ENCODE measurements around the gene AEN.

AEN gene

DNA sequence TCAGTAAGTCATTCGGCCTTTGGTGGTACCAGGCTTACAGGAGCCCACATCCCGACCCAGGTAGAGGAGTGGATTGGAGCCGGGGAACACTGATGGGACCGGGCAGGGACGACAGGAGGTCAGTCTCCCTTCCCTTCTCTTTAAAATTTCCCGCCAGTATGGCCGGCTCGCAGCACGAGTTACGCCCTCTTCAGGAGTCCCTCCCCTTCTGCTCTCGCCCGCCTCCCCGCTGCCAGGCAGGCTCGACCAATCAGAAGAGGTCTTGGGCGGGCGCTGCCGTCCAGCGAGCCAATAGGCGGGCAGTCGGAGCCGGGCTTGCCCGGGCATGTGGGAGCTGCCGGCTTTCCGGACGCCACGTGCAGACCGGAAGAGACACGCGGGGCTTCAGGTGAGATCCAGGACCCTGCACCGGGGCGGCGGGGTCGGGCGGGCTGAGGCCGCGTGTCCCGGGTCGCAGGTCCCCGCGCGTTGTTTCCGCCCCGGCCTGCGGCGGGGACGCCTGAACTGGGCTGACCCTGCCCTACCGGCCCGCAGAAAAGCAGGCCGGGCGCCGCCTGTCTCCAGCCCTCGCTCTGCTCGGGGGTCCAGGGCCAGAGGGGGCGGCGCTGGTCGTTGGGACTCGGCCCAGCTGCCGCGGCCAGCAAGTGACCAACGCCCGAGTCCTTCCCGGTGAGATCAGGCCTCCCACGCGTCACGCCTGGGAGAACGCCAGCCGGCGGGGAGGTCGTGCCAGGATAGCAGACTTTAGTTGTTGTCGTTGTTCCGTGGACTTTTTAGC is at the start of gene AEN:
AEN (plus strand) TSS at position 346 of the 778 bp plus-strand sequence. CDS start 4,870 bp downstream, outside the sequence.
- DNase-seq (ENCODE audit: low spot score in 2 of 2) = peak; percentile 100
- no peaks in the 10 kb centered on the region for H3K27me3 ChIP-seq (ENCODE audit: low read depth)
- H3K4me3 ChIP-seq = peak within 1 kb of the TSS; percentile 88
- peaks cover 48% of the 10 kb centered on the region for H3K36me3 ChIP-seq (replicated peaks)
- in situ Hi-C loops (cut with MboI; ENCODE audit: low sequenced_read_pairs) = no loop called here
- peaks cover 66% of the 10 kb centered on the region for H3K4me1 ChIP-seq
- H3K9me3 ChIP-seq = no peaks in the 10 kb centered on the region

DNA sequence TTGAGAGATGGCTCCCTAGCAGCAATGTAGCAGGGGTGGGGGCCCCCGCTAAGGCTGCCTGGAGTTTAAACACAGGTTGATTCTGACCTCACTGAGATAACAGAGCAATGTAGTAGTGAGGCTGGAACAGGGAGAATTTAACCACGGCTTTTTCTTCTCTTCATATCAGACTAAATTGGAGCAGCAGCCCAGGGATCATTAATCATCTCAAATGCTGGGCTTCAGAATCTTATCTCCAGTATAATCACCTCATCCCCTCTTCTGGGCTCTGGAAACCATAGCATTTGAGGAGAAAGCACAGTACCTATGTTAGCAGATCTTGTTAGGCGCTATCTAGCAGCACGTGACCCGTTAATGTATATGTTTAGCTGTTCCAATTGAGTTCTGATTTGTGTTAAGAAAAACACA is 49.3 kb upstream of the AEN start:
- no peaks in the 10 kb centered on the region for H3K36me3 ChIP-seq (replicated peaks)
- no peaks in the 10 kb centered on the region for H3K4me1 ChIP-seq
- no peak overlapping the region for H3K4me3 ChIP-seq
- in situ Hi-C loops (cut with MboI; ENCODE audit: low sequenced_read_pairs) = no loop called here
- no peak for DNase-seq (ENCODE audit: low spot score in 2 of 2)
- H3K27me3 ChIP-seq (ENCODE audit: low read depth) = peaks cover 6% of the 10 kb centered on the region
- H3K9me3 ChIP-seq = no peaks in the 10 kb centered on the region

GRCh38 chr15:88574077-88574476 is 47.1 kb upstream of the AEN start:
- Histone ChIP-seq H3K4me3 (no peak overlapping the region), H3K9me3 (no peaks in the 10 kb centered on the region), H3K27me3 (ENCODE audit: low read depth) (peaks cover 6% of the 10 kb centered on the region), H3K4me1 (no peaks in the 10 kb centered on the region), H3K36me3 (replicated peaks) (no peaks in the 10 kb centered on the region)
- in situ Hi-C loops (cut with MboI; ENCODE audit: low sequenced_read_pairs) = no loop called here
- DNase-seq (ENCODE audit: low spot score in 2 of 2) = no peak

GRCh38 chr15:88574655-88575054 is 46.5 kb upstream of the AEN start:
- H3K4me3 ChIP-seq = no peak overlapping the region
- peaks cover 4% of the 10 kb centered on the region for H3K27me3 ChIP-seq (ENCODE audit: low read depth)
- H3K9me3 ChIP-seq = no peaks in the 10 kb centered on the region
- H3K36me3 ChIP-seq (replicated peaks) = no peaks in the 10 kb centered on the region
- in situ Hi-C loops (cut with MboI; ENCODE audit: low sequenced_read_pairs) = no loop called here
- DNase-seq (ENCODE audit: low spot score in 2 of 2) = no peak
- H3K4me1 ChIP-seq = no peaks in the 10 kb centered on the region

GRCh38 chr15:88579322-88579721 is 41.8 kb upstream of the AEN start:
- H3K9me3 ChIP-seq = no peaks in the 10 kb centered on the region
- no peaks in the 10 kb centered on the region for H3K36me3 ChIP-seq (replicated peaks)
- DNase-seq (ENCODE audit: low spot score in 2 of 2) = no peak
- H3K27me3 ChIP-seq (ENCODE audit: low read depth) = peaks cover 2% of the 10 kb centered on the region
- no peaks in the 10 kb centered on the region for H3K4me1 ChIP-seq
- H3K4me3 ChIP-seq = no peak overlapping the region
- in situ Hi-C loops (cut with MboI; ENCODE audit: low sequenced_read_pairs) = no loop called here

DNA sequence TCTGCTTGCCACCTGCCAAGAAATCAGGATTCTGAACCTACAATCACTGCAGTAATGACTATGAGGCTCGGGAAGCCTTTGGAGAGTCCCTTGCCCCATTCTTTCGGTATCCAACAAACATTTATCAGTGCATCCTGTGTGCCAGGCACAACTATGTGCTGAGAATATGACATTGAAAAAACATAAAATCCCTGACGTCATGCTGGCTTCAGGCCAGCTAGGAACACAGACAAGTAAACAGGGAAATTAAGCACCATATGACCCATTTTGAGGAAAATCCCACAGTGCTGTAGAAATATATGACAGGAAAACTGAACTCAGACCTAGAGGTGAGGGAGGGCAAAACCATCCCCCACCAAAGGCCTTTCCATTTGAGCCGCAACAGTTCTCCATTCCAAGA is 40.6 kb upstream of the AEN start:
- DNase-seq (ENCODE audit: low spot score in 2 of 2) = no peak
- peaks cover 6% of the 10 kb centered on the region for H3K27me3 ChIP-seq (ENCODE audit: low read depth)
- H3K4me1 ChIP-seq = no peaks in the 10 kb centered on the region
- no peak overlapping the region for H3K4me3 ChIP-seq
- H3K9me3 ChIP-seq = no peaks in the 10 kb centered on the region
- in situ Hi-C loops (cut with MboI; ENCODE audit: low sequenced_read_pairs) = no loop called here
- no peaks in the 10 kb centered on the region for H3K36me3 ChIP-seq (replicated peaks)

DNA sequence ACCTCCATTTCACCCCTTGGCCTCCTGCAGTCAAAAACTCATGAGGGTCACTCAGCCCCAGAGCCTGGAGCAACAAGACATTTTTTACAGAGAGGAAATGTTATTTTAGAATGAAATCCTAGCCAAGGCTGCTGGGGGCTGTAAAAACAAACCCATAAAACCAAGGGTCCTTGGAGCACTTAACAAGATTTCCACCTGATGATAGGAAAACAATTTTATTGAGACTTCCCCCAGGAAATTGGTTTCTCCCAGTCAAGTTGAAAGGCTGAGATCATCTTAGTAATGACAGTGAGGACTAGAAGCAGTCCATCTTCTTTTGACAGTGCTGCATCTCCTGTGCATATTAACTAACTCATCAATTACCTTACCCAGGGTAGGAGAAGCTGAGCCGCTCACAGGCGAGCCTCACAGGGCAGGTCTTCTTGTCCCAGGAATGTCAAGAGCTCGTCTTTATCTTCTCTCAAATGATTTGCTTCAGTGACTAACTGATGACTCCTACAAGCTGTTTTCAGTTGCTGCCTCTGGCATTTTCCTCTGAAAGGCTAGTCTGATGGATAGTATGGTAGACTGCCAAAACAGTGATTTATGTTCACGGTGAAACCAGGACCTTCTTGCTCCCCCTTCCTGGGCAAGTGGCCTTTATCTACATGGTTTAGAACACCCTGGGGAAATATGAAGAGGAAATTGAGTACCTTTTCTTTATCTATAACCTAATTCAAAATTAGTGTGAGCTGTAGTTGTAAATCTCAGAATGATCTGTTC is 34.6 kb upstream of the AEN start:
- Histone ChIP-seq H3K4me1 (no peaks in the 10 kb centered on the region), H3K27me3 (ENCODE audit: low read depth) (peaks cover 29% of the 10 kb centered on the region), H3K4me3 (no peak overlapping the region), H3K9me3 (no peaks in the 10 kb centered on the region), H3K36me3 (replicated peaks) (no peaks in the 10 kb centered on the region)
- no peak for DNase-seq (ENCODE audit: low spot score in 2 of 2)
- in situ Hi-C loops (cut with MboI; ENCODE audit: low sequenced_read_pairs) = no loop called here

GRCh38 chr15:88590759-88591158 is 30.4 kb upstream of the AEN start:
- in situ Hi-C loops (cut with MboI; ENCODE audit: low sequenced_read_pairs) = no loop called here
- peaks cover 29% of the 10 kb centered on the region for H3K27me3 ChIP-seq (ENCODE audit: low read depth)
- H3K4me1 ChIP-seq = no peaks in the 10 kb centered on the region
- no peaks in the 10 kb centered on the region for H3K9me3 ChIP-seq
- DNase-seq (ENCODE audit: low spot score in 2 of 2) = no peak
- H3K4me3 ChIP-seq = no peak overlapping the region
- no peaks in the 10 kb centered on the region for H3K36me3 ChIP-seq (replicated peaks)

DNA sequence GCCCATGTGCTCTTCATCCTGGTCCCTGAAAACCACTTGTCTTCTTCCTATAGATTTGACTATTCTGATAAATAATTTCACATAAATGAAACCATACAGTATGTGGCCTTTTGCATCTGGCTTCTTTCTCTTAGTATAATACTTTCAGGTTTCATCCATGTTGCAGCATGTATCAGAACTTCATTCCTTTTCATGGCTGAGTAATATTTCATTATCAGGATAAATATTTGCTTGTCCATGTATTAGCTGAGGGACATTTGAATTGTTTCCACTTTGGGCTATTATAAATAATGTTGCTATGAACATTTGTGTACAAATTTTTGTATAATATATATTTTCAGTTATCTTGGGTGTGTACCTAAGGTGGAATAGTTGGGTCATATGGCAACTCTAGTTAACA is 29.8 kb upstream of the AEN start:
- DNase-seq (ENCODE audit: low spot score in 2 of 2) = no peak
- in situ Hi-C loops (cut with MboI; ENCODE audit: low sequenced_read_pairs) = no loop called here
- Histone ChIP-seq H3K4me3 (no peak overlapping the region), H3K4me1 (no peaks in the 10 kb centered on the region), H3K36me3 (replicated peaks) (no peaks in the 10 kb centered on the region), H3K27me3 (ENCODE audit: low read depth) (peaks cover 26% of the 10 kb centered on the region), H3K9me3 (no peaks in the 10 kb centered on the region)

GRCh38 chr15:88603885-88604284 is 17.3 kb upstream of the AEN start:
- H3K27me3 ChIP-seq (ENCODE audit: low read depth) = peaks cover 54% of the 10 kb centered on the region
- no peak overlapping the region for H3K4me3 ChIP-seq
- in situ Hi-C loops (cut with MboI; ENCODE audit: low sequenced_read_pairs) = no loop called here

GRCh38 chr15:88604381-88605188 is 16.6 kb upstream of the AEN start:
- peaks cover 61% of the 10 kb centered on the region for H3K27me3 ChIP-seq (ENCODE audit: low read depth)
- no peak for DNase-seq (ENCODE audit: low spot score in 2 of 2)
- in situ Hi-C loops (cut with MboI; ENCODE audit: low sequenced_read_pairs) = no loop called here
- peaks cover 4% of the 10 kb centered on the region; the same call in 1 of the 2 replicates for H3K4me1 ChIP-seq
- H3K4me3 ChIP-seq = no peak overlapping the region
- H3K36me3 ChIP-seq (replicated peaks) = no peaks in the 10 kb centered on the region
- H3K9me3 ChIP-seq = no peaks in the 10 kb centered on the region

More at GRCh38 chr15:88603885-88604284, 17.3 kb upstream of the AEN start:
- Histone ChIP-seq H3K9me3 (no peaks in the 10 kb centered on the region), H3K4me1 (peaks cover 4% of the 10 kb centered on the region; the same call in 1 of the 2 replicates), H3K36me3 (replicated peaks) (no peaks in the 10 kb centered on the region)
- no peak for DNase-seq (ENCODE audit: low spot score in 2 of 2)

DNA sequence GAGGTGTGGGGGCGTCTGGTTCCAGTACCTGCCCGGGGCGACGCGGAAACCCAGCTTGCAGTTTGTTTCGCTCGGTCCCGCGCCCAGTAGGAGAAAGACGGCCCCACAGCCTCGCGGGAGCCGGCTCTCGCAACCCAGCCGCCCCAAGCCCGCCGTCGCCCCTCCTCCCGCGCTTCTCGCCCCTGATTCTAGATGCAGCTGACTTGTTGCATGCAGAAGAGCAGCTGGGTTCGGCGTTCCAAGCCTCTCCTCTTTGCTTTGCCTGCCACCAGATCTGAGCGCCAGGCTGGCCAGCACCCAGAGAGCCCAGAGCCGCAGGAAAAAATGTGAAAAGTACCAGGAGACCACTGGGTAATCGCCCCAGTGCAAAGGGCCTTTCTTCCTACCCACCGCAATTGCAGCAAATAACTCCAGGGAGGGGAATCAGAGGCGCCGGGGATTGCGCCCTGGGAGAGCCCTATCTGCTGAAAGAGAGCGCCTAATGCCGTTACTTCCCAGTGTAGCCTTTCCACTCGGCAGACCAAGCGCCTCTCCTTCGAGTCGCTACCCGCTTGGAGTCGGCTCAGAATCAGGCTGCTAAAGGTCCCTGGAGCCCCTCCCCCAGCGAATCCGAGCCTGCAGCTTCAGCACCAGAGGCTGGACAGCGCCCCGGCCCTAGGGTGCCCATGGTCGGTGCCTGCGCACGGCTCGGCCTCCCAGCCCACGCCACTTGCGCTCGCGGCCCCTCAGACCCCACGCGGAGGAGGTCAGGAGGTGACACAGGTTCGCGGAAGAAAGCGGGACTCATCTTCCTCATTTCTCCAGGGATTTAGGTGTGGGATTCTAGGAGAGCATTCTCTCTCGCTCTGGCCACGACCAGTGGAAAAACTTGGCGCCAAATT is 15.7 kb upstream of the AEN start:
- Histone ChIP-seq H3K36me3 (replicated peaks) (no peaks in the 10 kb centered on the region), H3K27me3 (ENCODE audit: low read depth) (peaks cover 70% of the 10 kb centered on the region), H3K9me3 (no peaks in the 10 kb centered on the region), H3K4me1 (peaks cover 4% of the 10 kb centered on the region; the same call in 1 of the 2 replicates), H3K4me3 (no peak overlapping the region)
- in situ Hi-C loops (cut with MboI; ENCODE audit: low sequenced_read_pairs) = no loop called here
- DNase-seq (ENCODE audit: low spot score in 2 of 2) = peak in 1 of 2 experiments; percentile 91

Data from HAP-1 (cell line).